ENCODE measurements around the gene SLC27A5.
A peak's percentile ranks its signal among the peaks of the same experiment; 100 is the strongest.
"Not testable (repeated sequence)": the region's sequence is repeated elsewhere in the genome, so short reads cannot be mapped to it uniquely, and the experiment has no call there.

Gene SLC27A5

GRCh38 chr19:58497634-58498170 is 14.1 kb downstream of the SLC27A5 start:
- no peak for DNase-seq (ENCODE audit: low spot score)

DNA sequence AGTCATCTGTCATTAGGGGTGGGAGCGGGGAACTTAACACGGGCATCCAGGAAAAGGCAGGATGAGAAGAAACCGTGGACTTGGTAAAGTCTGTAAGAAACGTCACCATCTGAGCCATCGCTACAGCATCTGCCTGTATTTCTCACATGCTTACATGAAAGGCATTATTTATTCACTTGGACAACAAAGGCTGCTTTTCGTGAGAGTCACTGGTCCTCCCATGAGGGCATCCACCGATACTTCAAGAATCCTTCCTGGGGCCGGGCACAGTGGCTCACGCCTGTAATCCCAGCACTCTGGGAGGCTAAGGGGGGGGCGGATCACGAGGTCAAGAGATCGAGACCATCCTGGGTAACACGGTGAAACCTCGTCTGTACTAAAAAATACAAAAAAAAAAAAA is 19.5 kb downstream of the SLC27A5 start:
- no peak for DNase-seq (ENCODE audit: low spot score)

DNA sequence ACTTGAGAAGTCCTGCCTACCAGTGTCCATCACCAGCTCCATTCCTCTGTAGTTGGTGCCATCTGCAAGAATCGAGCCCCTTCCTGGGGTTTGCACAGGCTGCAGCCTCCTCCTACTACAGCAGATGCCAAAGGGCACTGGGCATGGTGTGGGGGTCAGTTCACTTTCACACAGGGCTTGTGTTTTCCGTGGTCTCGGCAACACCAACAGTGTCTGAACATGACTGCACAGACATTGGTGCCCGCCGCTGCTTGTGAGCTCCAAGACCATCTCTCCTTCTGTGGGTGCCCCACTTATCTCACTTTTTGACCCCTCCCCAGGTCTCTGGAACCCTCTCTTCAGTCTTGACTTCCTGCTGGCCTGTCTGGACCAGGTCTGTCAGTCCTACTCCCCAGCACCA is 20.4 kb downstream of the SLC27A5 start:
- DNase-seq (ENCODE audit: low spot score), result no peak

DNA sequence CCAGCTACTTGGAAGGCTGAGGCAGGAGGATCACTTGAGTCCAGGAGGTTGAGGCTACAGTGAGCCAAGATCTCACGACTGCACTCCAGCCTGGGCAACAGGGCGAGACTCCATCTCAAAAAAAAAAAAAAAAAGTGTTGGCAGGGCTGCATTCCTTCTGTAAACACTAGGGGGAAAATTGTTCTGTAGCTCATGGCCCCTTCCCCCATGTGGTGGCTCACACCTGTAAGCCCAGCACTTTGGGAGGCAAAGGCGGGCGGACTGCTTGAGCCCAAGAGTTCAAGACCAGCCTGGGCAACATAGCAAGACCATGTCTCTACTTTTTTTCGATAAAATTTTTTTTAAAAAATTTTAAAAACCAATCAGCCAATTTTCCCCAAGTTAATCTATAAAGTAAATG is 27.4 kb downstream of the SLC27A5 start:
- DNase-seq (ENCODE audit: low spot score), result not testable (repeated sequence)

DNA sequence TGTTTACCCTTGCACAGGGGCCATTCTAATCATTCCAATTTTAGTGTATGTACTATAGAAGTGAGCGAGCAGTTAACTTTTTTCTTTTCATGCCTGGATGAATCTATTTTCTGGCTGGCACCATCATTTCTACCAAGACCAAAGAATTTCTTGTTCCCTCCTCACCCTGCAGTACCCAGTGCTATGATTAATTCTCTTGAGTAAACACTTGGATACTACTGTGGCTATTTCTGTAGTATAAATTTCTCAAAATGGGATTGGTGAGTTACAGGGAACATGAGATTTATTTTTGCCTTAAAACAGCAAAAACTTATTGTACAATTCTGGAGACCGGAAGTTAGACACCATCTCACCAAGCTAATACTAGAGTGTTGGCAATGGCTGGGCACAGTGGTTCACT is 28.0 kb downstream of the SLC27A5 start:
- no peak for DNase-seq (ENCODE audit: low spot score)

- DNase-seq (ENCODE audit: low spot score), result no peak
Observed at GRCh38 chr19:58482372-58482771, 29.4 kb downstream of the SLC27A5 start.

DNA sequence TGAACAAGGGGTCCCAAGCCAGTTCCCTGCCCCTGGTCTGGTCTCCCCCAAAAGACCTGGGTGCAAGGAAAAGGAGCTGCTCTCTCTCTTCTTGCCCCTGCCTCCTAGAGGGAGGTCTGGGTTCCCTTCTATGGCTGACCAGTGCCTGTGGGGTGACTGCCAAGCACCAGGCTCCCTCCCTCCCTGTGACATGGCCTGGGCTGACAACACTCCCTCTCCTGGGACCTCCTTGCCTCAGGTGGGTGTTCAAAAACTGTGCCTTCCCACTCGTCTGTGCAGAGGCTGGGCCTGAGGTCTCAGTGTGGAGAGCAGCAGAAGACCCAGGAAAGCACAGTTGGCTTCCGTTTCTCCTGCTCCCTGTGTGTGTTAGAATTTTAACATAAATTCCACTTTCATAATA is 31.0 kb downstream of the SLC27A5 start:
- DNase-seq (ENCODE audit: low spot score), result no peak

GRCh38 chr19:58480481-58480830 is 31.3 kb downstream of the SLC27A5 start:
- no peak for DNase-seq (ENCODE audit: low spot score)

GRCh38 chr19:58479736-58480480 is 31.9 kb downstream of the SLC27A5 start:
- no peak for DNase-seq (ENCODE audit: low spot score)

GRCh38 chr19:58479303-58479702 is 32.5 kb downstream of the SLC27A5 start:
- DNase-seq (ENCODE audit: low spot score), result no peak

- no peak for DNase-seq (ENCODE audit: low spot score)
Observed at GRCh38 chr19:58477871-58478270, 33.9 kb downstream of the SLC27A5 start.

DNA sequence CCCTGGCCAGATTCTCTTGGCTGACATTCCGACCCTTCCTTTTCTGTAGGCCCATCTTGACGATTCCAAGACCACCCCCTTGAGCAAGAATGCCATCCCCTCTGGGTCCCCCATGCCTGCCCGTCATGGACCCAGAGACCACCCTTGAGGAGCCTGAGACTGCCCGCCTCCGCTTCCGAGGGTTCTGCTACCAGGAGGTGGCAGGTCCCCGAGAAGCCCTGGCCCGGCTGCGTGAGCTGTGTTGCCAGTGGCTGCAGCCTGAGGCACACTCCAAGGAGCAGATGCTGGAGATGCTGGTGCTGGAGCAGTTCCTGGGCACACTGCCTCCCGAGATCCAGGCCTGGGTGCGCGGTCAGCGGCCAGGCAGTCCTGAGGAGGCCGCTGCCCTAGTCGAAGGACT is 34.7 kb downstream of the SLC27A5 start:
- DNase-seq (ENCODE audit: low spot score), result no peak

DNA sequence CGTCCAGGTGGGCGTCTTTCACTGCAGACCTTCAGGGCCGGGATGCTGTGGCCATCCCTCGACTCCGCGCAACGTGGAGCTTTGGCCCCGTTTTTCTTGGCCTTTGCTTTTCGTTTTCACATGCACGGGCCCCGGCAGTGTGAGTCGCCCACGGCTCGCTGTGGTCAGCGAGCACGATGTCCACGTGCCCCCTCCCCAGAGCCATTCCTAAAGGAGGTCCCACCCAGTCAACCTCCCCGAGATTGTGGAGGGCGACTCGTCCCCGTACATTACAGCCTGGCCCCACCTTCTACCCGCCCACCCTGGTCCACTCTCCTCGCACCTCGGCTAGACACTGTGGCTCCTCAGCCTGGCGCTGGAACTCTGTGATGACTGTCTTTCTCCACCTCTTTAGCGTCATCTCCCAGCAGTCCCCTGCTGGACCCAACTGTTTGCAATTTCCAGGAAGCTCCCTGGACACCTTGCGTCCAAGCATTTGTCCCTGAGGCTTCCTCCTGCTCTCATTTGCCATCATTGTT is 35.2 kb downstream of the SLC27A5 start:
- no peak for DNase-seq (ENCODE audit: low spot score)

DNA sequence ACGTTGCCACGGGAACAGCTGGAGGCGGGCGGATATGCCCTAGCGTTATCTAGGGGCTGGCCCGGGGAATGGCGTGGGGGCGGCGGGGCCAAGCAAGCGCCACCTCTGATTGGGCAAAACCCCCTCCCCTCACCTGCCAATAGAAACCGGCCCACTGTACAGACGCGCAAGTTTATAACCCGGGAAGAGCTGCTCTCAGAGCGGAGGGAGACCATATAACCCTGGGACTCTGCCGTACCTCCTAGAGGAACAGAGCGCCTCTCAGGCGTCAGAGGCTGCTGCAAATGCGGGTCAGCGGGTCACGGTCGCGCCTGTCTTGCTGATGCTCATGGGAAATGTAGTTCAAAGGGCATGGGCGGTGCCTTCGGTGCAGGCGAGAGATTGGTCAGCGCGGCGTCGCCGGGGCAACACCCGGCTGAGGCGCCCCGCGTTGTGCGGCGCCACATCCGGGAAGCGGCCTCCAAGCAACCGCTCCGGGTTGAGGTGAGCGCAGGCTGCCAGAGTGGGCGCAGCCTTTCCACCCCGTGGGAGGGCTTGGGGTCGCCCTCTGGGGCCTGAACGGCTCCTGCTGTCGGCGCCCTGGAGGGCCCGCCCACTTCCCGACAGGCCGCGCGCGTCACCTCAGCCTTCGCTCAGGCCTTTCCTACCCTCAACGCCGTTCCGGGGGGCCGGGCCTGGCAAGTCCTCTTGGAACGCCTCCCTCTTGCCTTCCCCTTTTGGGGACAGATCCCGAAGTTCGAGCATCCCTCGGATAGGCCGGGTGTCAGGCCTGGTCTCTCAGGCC is 35.9 kb downstream of the SLC27A5 start, which contains the start of gene ZNF446:
TSS of gene ZNF446 (plus strand) at position 639 of the 784 bp plus-strand sequence. CDS start 867 bp downstream, outside the sequence.
- DNase-seq (ENCODE audit: low spot score), result peak; percentile 95

GRCh38 chr19:58474997-58475713 is 36.6 kb downstream of the SLC27A5 start:
- DNase-seq (ENCODE audit: low spot score), result no peak

GRCh38 chr19:58474291-58474996 is 37.3 kb downstream of the SLC27A5 start:
- no peak for DNase-seq (ENCODE audit: low spot score)

DNA sequence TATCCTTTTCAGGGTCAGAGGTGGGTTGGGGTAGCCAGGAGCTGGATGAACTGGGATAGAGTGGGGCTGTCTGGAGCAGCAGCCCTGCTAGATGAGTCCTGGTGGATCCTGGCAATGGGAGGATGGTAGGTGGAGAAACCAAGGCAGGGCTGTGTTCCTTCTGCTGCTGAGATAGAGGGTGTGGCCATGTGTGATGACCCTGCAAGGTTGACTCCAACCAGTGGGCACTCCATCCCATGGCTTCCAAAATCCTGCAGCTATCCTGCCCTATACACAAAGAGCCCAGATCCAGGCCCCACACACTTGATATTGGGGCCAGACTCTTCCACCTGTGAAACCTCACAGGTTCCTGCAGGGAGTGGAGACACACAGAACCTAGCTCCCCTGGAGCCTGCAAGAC is 38.0 kb downstream of the SLC27A5 start:
- DNase-seq (ENCODE audit: low spot score), result no peak

GRCh38 chr19:58471736-58472135 is 40.1 kb downstream of the SLC27A5 start:
- DNase-seq (ENCODE audit: low spot score), result no peak

DNA sequence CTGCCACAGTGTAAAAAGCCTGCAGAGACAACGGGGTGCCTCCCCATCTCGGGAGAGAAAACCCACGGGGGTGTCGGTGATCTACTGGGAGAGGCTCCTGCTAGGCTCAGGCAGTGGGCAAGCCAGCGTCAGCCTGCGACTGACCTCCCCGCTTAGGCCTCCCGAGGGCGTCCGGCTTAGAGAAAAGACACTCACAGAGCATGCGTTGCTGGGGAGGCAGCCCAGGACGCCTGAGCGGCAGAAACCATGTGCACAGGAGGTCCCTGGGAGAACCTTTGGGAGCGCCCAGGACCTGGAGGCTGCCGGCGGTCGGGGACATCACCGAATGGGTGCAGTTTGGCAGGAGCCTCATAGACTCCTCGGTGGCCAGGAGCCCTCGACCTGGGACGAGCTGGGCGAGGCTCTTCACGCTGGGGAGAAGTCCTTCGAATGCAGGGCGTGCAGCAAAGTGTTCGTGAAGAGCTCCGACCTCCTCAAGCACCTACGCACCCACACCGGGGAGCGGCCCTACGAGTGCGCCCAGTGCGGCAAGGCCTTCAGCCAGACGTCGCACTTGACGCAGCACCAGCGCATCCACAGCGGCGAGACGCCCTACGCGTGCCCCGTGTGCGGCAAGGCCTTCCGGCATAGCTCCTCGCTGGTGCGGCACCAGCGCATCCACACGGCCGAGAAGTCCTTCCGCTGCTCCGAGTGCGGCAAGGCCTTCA is 40.8 kb downstream of the SLC27A5 start:
- not testable (repeated sequence) for DNase-seq (ENCODE audit: low spot score)

GRCh38 chr19:58469241-58470013 is 42.4 kb downstream of the SLC27A5 start:
- no peak for DNase-seq (ENCODE audit: low spot score)

Data from HuH-7 (cell line).